ENCODE results near the gene MFRP.

The MFRP gene

GRCh38 chr11:119372260-119373058, 26.0 kb upstream of the MFRP start:
- no peak for DNase-seq

- DNase-seq, result no peak
Measured at GRCh38 chr11:119371778-119372182, 25.3 kb upstream of the MFRP start.

GRCh38 chr11:119371067-119371601, 24.6 kb upstream of the MFRP start:
- DNase-seq, result no peak

GRCh38 chr11:119370486-119371046, 24.1 kb upstream of the MFRP start:
- DNase-seq, result no peak

- DNase-seq, result no peak
Measured at GRCh38 chr11:119369132-119369925, 22.8 kb upstream of the MFRP start.

GRCh38 chr11:119368121-119369034, 21.9 kb upstream of the MFRP start:
- peak; percentile 64 for DNase-seq

- peak; percentile 78 for DNase-seq
Measured at GRCh38 chr11:119367661-119368120, 21.2 kb upstream of the MFRP start.

- no peak for DNase-seq
Measured at GRCh38 chr11:119366690-119367620, 20.4 kb upstream of the MFRP start.

GRCh38 chr11:119365071-119365591, 18.6 kb upstream of the MFRP start:
- no peak for DNase-seq

GRCh38 chr11:119363851-119364590, 17.5 kb upstream of the MFRP start:
- DNase-seq, result no peak

- no peak for DNase-seq
Measured at GRCh38 chr11:119363081-119363850, 16.8 kb upstream of the MFRP start.

GRCh38 chr11:119362741-119363080, 16.2 kb upstream of the MFRP start:
- DNase-seq, result no peak

- no peak for DNase-seq
Measured at GRCh38 chr11:119361941-119362725, 15.6 kb upstream of the MFRP start.

GRCh38 chr11:119361056-119361787, 14.7 kb upstream of the MFRP start:
- DNase-seq, result peak; percentile 97

- no peak for DNase-seq
Measured at GRCh38 chr11:119359365-119360214, 13.1 kb upstream of the MFRP start.

GRCh38 chr11:119357074-119357473, 10.6 kb upstream of the MFRP start:
- no peak for DNase-seq
